Fibroblast of skin of left quadriceps (primary cell): Measurements from ENCODE around the gene SHC2.

ENCODE experiments used
- DNase-seq, 2 experiments: peaks; one replicate each; pipeline ENCODE4 v3.0.0-alpha.2; 2013; ENCODE audit warnings: low read depth in 2 of 2

SHC2 gene

GRCh38 chr19:460877-461720, at the start of gene SHC2:
TSS of gene SHC2 (minus strand) at chr19:461033. CDS start at chr19:460996, 37 bp downstream.
- no peak for DNase-seq

GRCh38 chr19:508204-509150, 47.6 kb upstream of the SHC2 start:
- no peak for DNase-seq

- DNase-seq = peak in 1 of 2 experiments; percentile 42
Measured at GRCh38 chr19:507286-508203, 46.7 kb upstream of the SHC2 start, which contains the start of gene TPGS1. TSS of gene TPGS1 (plus strand) at chr19:507497. CDS start at chr19:507507, 10 bp downstream.

GRCh38 chr19:506404-507285, 45.8 kb upstream of the SHC2 start:
- peak; percentile 100 for DNase-seq

GRCh38 chr19:504616-505015, 43.8 kb upstream of the SHC2 start:
- no peak for DNase-seq

GRCh38 chr19:501646-502045, 40.8 kb upstream of the SHC2 start:
- no peak for DNase-seq

- DNase-seq = no peak
Measured at GRCh38 chr19:498977-499623, 38.3 kb upstream of the SHC2 start.

GRCh38 chr19:498511-498891, 37.7 kb upstream of the SHC2 start:
- no peak for DNase-seq

GRCh38 chr19:497869-498510, 37.2 kb upstream of the SHC2 start:
- DNase-seq = no peak

GRCh38 chr19:497491-497868, 36.6 kb upstream of the SHC2 start:
- no peak for DNase-seq

- DNase-seq = no peak
Measured at GRCh38 chr19:496986-497385, 36.2 kb upstream of the SHC2 start.

GRCh38 chr19:496112-496665, 35.4 kb upstream of the SHC2 start, which contains the start of gene MADCAM1:
TSS of gene MADCAM1 (plus strand) at chr19:496486. CDS start at chr19:496500, 14 bp downstream.
- no peak for DNase-seq

- DNase-seq = no peak
Measured at GRCh38 chr19:495402-496111, 34.7 kb upstream of the SHC2 start.

GRCh38 chr19:495081-495401, 34.2 kb upstream of the SHC2 start:
- DNase-seq = no peak

GRCh38 chr19:494171-495080, 33.6 kb upstream of the SHC2 start:
- no peak for DNase-seq

- DNase-seq = no peak
Measured at GRCh38 chr19:493391-494170, 32.7 kb upstream of the SHC2 start.

- no peak for DNase-seq
Measured at GRCh38 chr19:492091-492531, 31.3 kb upstream of the SHC2 start.
